ENCODE results near the gene DSCAM. TPM values are rescaled to one million over a fixed set of nuclear protein-coding genes. Genes with fewer than 3 reads are reported as not detected.
"Not testable (repeated sequence)": the region's sequence is repeated elsewhere in the genome, so short reads cannot be mapped to it uniquely, and the experiment has no call there.

The DSCAM gene
- total and polyA plus RNA-seq, 5 donors, result under 0.01 TPM; not detected in 4

DNA sequence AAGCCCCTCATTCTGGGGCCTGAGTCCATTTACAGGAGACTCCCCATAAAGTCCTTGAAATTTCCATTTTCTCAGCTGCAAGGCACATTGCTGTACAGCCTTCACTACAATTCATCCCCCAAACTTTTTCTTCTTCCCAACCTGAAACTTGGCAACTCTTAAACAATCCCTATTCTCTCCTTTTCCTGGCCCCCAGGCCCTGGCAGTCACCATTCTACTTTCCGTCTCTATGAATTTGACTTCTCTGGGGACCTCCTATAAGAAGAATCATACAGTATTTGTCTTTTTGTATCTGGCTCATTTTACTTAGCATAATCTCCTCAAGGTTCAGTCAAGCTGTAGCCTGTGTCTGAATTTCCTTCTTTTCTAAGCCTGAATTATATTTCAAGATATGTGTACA is 646.8 kb downstream of the DSCAM start:
- no peak overlapping the region for H3K27ac ChIP-seq (ENCODE audit: low read length)
- 78% methylated on average over 1 of the region's 1 CpG for WGBS
- ATAC-seq (no peak), DNase-seq (no peak)
- no peaks in the 10 kb centered on the region for H3K27me3 ChIP-seq (ENCODE audit: control insufficient read depth, insufficient read depth)
- no peaks in the 10 kb centered on the region for H3K4me1 ChIP-seq (ENCODE audit: control insufficient read depth, insufficient read depth, low read length)
- intact Hi-C loops (cut with DNase I), result no loop called here
- H3K9me3 ChIP-seq (ENCODE audit: control insufficient read depth, low read length), result no peaks in the 10 kb centered on the region
- no peak overlapping the region for H3K4me3 ChIP-seq (ENCODE audit: low read length)

DNA sequence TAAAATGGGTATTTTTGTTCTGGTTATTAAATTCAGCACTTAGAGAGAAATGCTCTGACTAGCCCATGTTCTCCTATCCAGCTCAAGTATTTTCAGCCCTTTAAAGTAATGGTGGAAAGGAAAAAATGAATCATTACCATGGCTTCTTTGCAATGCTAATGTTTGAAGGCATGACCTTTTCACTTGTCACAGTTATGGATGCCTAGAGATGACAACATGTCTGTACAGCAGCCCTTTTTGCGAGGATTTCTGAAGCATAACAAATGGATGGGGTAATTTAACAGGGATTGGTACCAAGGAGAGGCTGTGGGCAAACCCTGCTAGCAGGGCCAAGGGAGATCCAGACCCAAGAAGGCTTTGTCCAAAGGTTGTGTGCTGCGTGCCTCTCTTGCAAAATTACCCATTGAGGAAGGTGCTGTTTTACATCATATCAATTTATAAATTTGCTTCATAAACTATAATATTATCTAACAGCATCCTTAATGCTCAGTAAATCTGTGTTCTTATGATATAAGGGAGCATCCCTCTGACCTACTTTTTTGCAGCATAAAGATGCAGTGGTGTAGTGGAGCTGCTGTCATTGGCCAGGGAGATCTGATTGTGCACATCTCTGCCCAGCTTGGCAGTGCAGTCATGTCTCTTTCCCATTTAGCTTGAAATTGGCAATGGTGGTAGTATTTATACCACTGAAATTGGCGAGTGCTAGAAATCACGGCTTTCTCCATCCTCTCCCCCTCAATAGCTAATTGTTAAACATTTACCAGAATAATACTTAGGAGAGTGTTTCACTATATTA is 652.6 kb downstream of the DSCAM start:
- DNase-seq (no peak), ATAC-seq (no peak)
- intact Hi-C loops (cut with DNase I), result no loop called here
- Histone ChIP-seq H3K4me1 (ENCODE audit: control insufficient read depth, insufficient read depth, low read length) (no peaks in the 10 kb centered on the region), H3K4me3 (ENCODE audit: low read length) (no peak overlapping the region), H3K27ac (ENCODE audit: low read length) (no peak overlapping the region), H3K27me3 (ENCODE audit: control insufficient read depth, insufficient read depth) (no peaks in the 10 kb centered on the region), H3K9me3 (ENCODE audit: control insufficient read depth, low read length) (no peaks in the 10 kb centered on the region)
- WGBS, result 75% methylated on average over 4 of the region's 4 CpGs

DNA sequence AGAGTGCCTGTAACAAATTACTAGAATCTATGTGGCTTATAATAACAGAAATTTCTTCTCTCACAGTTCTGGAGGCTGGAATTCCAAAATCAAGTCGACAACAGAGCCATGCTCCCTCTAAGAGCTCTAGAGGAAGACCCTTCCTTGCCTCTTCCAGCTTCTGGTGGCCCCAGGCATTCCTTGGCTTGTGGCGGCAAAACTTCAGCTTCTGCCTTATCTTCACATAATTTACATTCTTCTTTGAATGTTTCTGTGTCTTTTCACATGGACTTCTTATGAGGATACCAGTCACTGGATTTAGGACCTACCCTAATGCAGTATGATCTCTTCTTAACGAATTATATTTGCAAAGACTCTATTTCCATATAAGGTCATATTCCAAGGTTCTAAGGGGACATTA is 655.3 kb downstream of the DSCAM start:
- Histone ChIP-seq H3K4me3 (ENCODE audit: low read length) (no peak overlapping the region), H3K27me3 (ENCODE audit: control insufficient read depth, insufficient read depth) (no peaks in the 10 kb centered on the region), H3K4me1 (ENCODE audit: control insufficient read depth, insufficient read depth, low read length) (no peaks in the 10 kb centered on the region), H3K27ac (ENCODE audit: low read length) (no peak overlapping the region), H3K9me3 (ENCODE audit: control insufficient read depth, low read length) (no peaks in the 10 kb centered on the region)
- DNase-seq, result no peak
- intact Hi-C loops (cut with DNase I), result no loop called here
- WGBS, result 80% methylated on average over 3 of the region's 3 CpGs
- ATAC-seq, result no peak

DNA sequence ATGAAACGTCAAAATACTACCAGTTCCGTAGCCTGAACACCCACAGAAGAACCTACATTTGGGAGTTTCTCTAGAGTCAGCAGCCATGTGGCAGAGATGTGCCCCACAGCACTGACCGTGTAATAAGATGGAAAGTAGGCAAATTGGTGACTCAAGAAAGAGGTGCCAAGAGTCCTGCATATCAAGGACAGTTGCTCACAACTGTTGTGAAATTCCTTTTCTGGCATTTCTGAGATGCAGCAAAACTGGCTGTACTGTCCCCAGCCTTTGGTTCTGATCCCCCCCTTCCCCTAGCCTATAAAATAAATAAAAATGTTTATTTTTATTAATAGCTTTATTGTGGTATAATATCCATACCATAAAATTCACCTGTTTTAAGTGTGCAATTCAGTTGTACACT is 655.8 kb downstream of the DSCAM start:
- ATAC-seq (no peak), DNase-seq (no peak)
- Histone ChIP-seq H3K9me3 (ENCODE audit: control insufficient read depth, low read length) (no peaks in the 10 kb centered on the region), H3K27ac (ENCODE audit: low read length) (no peak overlapping the region), H3K4me1 (ENCODE audit: control insufficient read depth, insufficient read depth, low read length) (no peaks in the 10 kb centered on the region), H3K4me3 (ENCODE audit: low read length) (no peak overlapping the region), H3K27me3 (ENCODE audit: control insufficient read depth, insufficient read depth) (no peaks in the 10 kb centered on the region)
- 79% methylated on average over 3 of the region's 3 CpGs for WGBS
- intact Hi-C loops (cut with DNase I), result no loop called here

DNA sequence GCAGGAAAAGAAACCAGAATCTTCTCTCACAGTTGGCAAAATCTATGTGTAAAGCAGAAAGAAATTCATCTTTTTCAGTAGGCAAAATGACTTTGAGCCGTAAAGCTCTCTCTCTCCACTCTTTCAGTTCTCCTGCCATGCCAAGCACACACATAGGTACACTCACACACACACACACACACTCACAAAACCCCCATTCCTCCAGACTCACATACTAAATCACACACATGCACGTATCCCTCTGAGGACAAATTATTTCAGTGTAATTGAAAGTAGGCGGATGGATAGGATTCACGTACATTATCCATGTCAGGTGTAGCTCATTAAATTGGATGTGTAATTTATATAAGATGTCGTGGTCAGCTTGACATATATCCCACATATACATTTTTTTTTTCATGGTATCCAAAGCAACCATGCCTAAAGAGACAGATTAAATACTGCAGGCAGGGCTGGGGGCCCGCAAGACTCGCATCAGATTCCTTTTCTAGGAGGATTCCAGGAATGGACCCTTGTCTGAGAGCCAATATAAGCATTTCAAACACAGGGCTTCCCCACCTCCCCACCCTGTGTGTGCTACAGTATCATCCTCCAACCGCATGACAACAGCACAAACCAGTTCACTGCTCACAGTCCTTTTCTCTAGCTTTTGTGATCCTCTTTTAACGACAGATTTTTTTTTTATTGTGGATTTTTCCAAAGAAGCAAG is 658.9 kb downstream of the DSCAM start:
- no peak for ATAC-seq
- H3K27ac ChIP-seq (ENCODE audit: low read length), result no peak overlapping the region
- H3K4me3 ChIP-seq (ENCODE audit: low read length), result no peak overlapping the region
- no peak for DNase-seq
- H3K27me3 ChIP-seq (ENCODE audit: control insufficient read depth, insufficient read depth), result no peaks in the 10 kb centered on the region
- no peaks in the 10 kb centered on the region for H3K9me3 ChIP-seq (ENCODE audit: control insufficient read depth, low read length)
- intact Hi-C loops (cut with DNase I), result no loop called here
- no peaks in the 10 kb centered on the region for H3K4me1 ChIP-seq (ENCODE audit: control insufficient read depth, insufficient read depth, low read length)
- 79% methylated on average over 9 of the region's 9 CpGs for WGBS

DNA sequence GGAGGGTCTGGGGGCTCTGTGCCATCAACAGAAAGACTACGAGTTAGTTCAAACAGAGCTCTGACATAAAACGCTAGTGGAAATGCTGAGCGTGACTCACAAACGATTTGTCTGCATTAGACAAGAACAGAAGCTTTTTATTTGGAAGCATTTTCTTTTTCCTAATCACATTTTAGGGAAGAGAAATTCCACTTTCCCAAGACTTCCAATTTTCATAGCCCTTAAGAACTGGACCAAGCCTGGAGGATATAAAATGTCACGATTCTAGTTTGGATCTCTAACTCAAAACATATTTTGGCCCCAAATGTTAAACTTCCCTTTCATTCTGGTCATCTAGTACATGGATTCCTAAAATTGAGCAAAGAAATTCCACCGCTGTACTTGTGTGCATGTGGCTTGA is 659.7 kb downstream of the DSCAM start:
- no peaks in the 10 kb centered on the region for H3K4me1 ChIP-seq (ENCODE audit: control insufficient read depth, insufficient read depth, low read length)
- intact Hi-C loops (cut with DNase I), result no loop called here
- DNase-seq (no peak), ATAC-seq (no peak)
- no peaks in the 10 kb centered on the region for H3K27me3 ChIP-seq (ENCODE audit: control insufficient read depth, insufficient read depth)
- WGBS, result 49% methylated on average over 6 of the region's 6 CpGs
- no peaks in the 10 kb centered on the region for H3K9me3 ChIP-seq (ENCODE audit: control insufficient read depth, low read length)
- H3K27ac ChIP-seq (ENCODE audit: low read length), result no peak overlapping the region
- H3K4me3 ChIP-seq (ENCODE audit: low read length), result peak overlapping the region; percentile 16

DNA sequence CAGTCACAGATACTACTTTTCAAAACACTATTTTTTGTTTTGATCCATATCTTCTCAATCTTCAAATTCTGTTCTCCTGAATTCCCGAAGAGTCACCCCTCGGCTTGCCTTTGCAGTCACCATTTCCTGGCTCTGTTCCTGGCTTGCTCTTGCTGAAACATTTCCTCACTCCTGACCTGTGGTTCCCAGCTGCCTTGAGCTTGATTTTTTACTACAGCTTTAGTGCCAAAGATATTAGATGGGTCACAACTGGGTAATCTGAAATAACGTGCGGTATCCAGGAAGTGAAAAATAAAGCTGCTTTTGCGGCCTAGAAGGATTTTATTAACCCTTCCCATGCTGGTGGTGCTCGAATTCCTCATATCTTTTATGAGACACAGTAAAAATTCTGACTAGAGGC is 660.9 kb downstream of the DSCAM start:
- 12% methylated on average over 6 of the region's 6 CpGs for WGBS
- H3K27me3 ChIP-seq (ENCODE audit: control insufficient read depth, insufficient read depth), result no peaks in the 10 kb centered on the region
- DNase-seq, result no peak
- H3K4me3 ChIP-seq (ENCODE audit: low read length), result no peak overlapping the region
- intact Hi-C loops (cut with DNase I), result no loop called here
- H3K9me3 ChIP-seq (ENCODE audit: control insufficient read depth, low read length), result no peaks in the 10 kb centered on the region
- peak in 1 of 2 donors; percentile 80 for ATAC-seq
- no peaks in the 10 kb centered on the region for H3K4me1 ChIP-seq (ENCODE audit: control insufficient read depth, insufficient read depth, low read length)
- no peak overlapping the region for H3K27ac ChIP-seq (ENCODE audit: low read length)

DNA sequence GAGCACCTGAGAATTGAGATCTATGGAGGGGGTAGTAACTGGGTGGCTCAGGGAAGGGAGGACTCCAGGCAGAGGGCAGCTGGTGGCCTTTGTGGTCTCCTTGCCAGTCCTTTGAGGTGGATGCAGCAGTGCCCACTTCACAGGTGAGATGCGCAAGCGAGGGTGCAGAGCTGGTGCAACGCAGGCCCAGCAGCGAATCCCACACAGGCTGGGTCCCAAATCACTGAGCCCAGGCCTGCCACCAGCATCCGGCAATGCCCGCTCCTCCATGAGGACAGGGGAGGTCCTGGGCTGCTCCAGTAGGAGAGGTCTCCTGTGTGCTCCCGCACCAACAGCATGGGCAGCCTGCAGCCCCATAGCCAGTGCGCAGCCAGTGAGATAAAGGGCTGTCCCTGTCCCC is 661.8 kb downstream of the DSCAM start:
- intact Hi-C loops (cut with DNase I), result no loop called here
- Histone ChIP-seq H3K27ac (ENCODE audit: low read length) (no peak overlapping the region), H3K4me1 (ENCODE audit: control insufficient read depth, insufficient read depth, low read length) (no peaks in the 10 kb centered on the region), H3K9me3 (ENCODE audit: control insufficient read depth, low read length) (no peaks in the 10 kb centered on the region), H3K27me3 (ENCODE audit: control insufficient read depth, insufficient read depth) (no peaks in the 10 kb centered on the region), H3K4me3 (ENCODE audit: low read length) (no peak overlapping the region)
- DNase-seq (no peak), ATAC-seq (no peak)
- WGBS, result 96% methylated on average over 8 of the region's 8 CpGs

DNA sequence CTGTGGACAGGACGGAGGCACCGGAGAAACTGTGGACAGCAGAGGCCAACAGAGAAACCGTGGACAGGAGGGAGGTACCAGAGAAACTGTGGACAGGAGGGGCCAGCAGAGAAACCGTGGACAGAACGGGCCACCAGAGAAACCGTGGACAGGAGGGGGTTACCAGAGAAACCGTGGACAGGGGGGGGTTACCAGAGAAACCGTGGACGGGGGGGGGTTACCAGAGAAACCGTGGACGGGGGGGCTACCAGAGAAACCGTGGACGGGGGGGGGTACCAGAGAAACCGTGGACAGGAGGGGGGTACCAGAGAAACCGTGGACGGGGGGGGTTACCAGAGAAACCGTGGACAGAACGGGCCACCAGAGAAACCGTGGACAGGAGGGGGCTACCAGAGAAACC is 664.5 kb downstream of the DSCAM start:
- WGBS, result 88% methylated on average over 13 of the region's 19 CpGs
- H3K4me3 ChIP-seq (ENCODE audit: low read length); DNase-seq; H3K4me1 ChIP-seq (ENCODE audit: control insufficient read depth, insufficient read depth, low read length); H3K9me3 ChIP-seq (ENCODE audit: control insufficient read depth, low read length); ATAC-seq; H3K27ac ChIP-seq (ENCODE audit: low read length); intact Hi-C loops (cut with DNase I); H3K27me3 ChIP-seq (ENCODE audit: control insufficient read depth, insufficient read depth): not testable (repeated sequence)

DNA sequence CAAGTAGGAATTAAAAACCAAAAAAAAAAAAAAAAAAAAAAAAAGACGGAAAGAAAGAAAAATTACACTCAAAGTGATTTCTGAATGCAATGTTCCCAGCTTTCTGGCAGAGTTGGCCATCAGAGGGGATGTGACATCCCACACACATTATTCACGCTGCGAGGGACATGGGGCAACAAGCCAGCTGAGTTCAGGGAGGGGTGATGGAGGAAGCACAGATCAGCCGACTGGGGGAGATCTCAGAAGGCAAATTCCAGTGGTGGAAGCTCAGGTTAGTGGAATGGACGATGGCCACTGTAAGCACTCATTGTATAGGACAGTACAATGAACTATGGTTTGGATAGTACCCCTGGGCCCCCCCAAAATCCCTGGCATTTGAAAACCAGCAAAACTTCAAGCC is 667.8 kb downstream of the DSCAM start:
- Histone ChIP-seq H3K4me3 (ENCODE audit: low read length) (no peak overlapping the region), H3K4me1 (ENCODE audit: control insufficient read depth, insufficient read depth, low read length) (no peaks in the 10 kb centered on the region), H3K27ac (ENCODE audit: low read length) (no peak overlapping the region), H3K27me3 (ENCODE audit: control insufficient read depth, insufficient read depth) (no peaks in the 10 kb centered on the region), H3K9me3 (ENCODE audit: control insufficient read depth, low read length) (no peaks in the 10 kb centered on the region)
- DNase-seq (no peak), ATAC-seq (no peak)
- intact Hi-C loops (cut with DNase I), result no loop called here
- 17% methylated on average over 5 of the region's 5 CpGs for WGBS

DNA sequence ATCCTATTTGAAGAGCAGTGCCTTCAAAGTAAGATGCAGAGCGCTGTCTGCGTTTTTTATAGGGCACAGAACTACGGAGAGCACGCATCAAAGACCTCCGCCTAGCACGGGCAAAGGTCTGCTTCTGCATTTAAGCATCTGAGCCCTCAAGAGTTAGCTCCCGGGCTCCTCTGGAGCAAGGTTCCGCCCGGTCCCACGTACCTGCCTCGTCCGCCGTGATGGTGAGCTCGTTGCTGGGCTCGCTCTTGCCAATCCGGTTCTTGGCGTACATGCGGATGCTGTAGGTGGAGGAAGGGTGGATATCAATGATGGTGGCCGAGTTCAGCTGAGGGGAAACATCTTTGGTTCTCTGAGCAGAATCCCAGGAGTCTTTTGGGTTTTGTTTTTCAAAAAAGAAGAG is 668.2 kb downstream of the DSCAM start:
- Histone ChIP-seq H3K27ac (ENCODE audit: low read length) (no peak overlapping the region), H3K27me3 (ENCODE audit: control insufficient read depth, insufficient read depth) (no peaks in the 10 kb centered on the region), H3K4me1 (ENCODE audit: control insufficient read depth, insufficient read depth, low read length) (no peaks in the 10 kb centered on the region), H3K9me3 (ENCODE audit: control insufficient read depth, low read length) (no peaks in the 10 kb centered on the region), H3K4me3 (ENCODE audit: low read length) (no peak overlapping the region)
- 58% methylated on average over 19 of the region's 19 CpGs for WGBS
- no peak for DNase-seq
- ATAC-seq, result no peak
- intact Hi-C loops (cut with DNase I), result no loop called here

Measured in right cardiac atrium (tissue), 5 donors.